ENCODE results near the gene MKKS.

Gene MKKS

GRCh38 chr20:10433623-10434466 is at the start of gene MKKS:
MKKS (minus strand) TSS chr20:10434222; CDS start chr20:10413514, 20,708 bp downstream.
- peak; percentile 91 for DNase-seq

GRCh38 chr20:10483691-10484090 is 49.7 kb upstream of the MKKS start:
- DNase-seq, result no peak

GRCh38 chr20:10481676-10482075 is 47.7 kb upstream of the MKKS start:
- no peak for DNase-seq

GRCh38 chr20:10478930-10479329 is 44.9 kb upstream of the MKKS start:
- no peak for DNase-seq

- DNase-seq, result no peak
These were observed 44.2 kb upstream of the MKKS start for GRCh38 chr20:10478205-10478604.

GRCh38 chr20:10476319-10476724 is 42.3 kb upstream of the MKKS start:
- DNase-seq, result no peak

GRCh38 chr20:10475225-10475624 is 41.2 kb upstream of the MKKS start:
- no peak for DNase-seq

GRCh38 chr20:10474606-10475184 is 40.7 kb upstream of the MKKS start:
- no peak for DNase-seq

GRCh38 chr20:10472871-10473270 is 38.8 kb upstream of the MKKS start:
- DNase-seq, result no peak

- DNase-seq, result no peak
These were observed 36.3 kb upstream of the MKKS start for GRCh38 chr20:10470276-10470675.

- DNase-seq, result no peak
These were observed 35.6 kb upstream of the MKKS start for GRCh38 chr20:10469599-10469998.

GRCh38 chr20:10469056-10469455 is 35.0 kb upstream of the MKKS start:
- DNase-seq, result no peak

GRCh38 chr20:10468340-10468845 is 34.4 kb upstream of the MKKS start:
- no peak for DNase-seq

- no peak for DNase-seq
These were observed 33.8 kb upstream of the MKKS start for GRCh38 chr20:10467681-10468339.

- no peak for DNase-seq
These were observed 32.8 kb upstream of the MKKS start for GRCh38 chr20:10466855-10467254.

- no peak for DNase-seq
These were observed 32.3 kb upstream of the MKKS start for GRCh38 chr20:10466325-10466724.

GRCh38 chr20:10465135-10465534 is 31.1 kb upstream of the MKKS start:
- DNase-seq, result no peak

- DNase-seq, result no peak
These were observed 29.6 kb upstream of the MKKS start for GRCh38 chr20:10463622-10464021.

- no peak for DNase-seq
These were observed 28.5 kb upstream of the MKKS start for GRCh38 chr20:10462516-10462915.

GRCh38 chr20:10461495-10461894 is 27.5 kb upstream of the MKKS start:
- DNase-seq, result no peak

GRCh38 chr20:10454151-10454750 is 20.2 kb upstream of the MKKS start:
- DNase-seq, result no peak

GRCh38 chr20:10453241-10453640 is 19.2 kb upstream of the MKKS start:
- no peak for DNase-seq

GRCh38 chr20:10449270-10449669 is 15.2 kb upstream of the MKKS start:
- no peak for DNase-seq

Measured in activated naive CD4-positive, alpha-beta T cell treated with anti-CD3 and anti-CD28 coated beads, Interleukin-2, amount 50 U/mL, for 16 hours (primary cell).